ENCODE results near the gene IVD.

IVD gene

DNA sequence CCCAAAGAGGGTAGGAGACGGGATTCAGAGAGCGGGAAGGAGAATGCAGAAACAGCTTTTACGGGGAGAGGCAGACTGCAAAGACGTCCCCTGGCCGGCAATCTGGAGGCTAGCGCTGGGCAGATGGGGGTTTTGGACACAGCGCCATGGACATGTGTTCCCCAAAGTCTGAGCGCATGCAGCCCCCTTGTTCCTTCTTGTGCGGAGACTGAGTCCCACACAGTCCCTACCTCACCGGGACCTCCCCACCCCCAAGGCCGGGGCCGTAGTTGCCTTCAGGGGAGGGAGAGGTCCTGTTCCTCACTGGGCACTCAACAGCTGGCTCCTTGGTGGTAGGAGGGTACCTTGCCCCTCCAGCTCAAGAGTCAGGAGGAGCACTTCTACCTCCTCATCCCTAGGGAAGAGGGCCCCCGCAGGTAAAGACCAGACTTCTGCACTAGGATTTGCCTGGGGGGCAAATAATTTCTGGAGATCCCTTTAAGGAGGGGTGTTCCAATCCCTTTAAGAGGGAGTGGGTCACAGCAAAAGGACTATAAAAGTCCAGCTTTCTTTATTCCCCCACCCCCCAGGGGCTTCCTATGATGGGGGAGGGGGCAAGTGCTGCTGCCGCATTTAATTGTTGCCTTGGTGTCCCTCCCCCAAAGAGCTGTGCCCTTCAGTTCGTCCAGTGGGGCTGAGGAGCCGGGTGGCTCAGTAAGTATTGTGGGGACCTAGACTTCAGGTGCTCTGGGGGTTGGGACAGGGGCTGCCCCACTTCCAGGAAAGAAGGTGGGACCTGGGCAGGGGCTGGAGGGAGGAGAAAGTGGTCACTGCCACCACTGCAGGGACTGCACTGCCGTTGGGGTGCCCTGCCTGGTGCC lies 31.5 kb downstream of the IVD start:
- no peak for DNase-seq (ENCODE audit: low spot score)
- TF ChIP-seq, protein P1, sequence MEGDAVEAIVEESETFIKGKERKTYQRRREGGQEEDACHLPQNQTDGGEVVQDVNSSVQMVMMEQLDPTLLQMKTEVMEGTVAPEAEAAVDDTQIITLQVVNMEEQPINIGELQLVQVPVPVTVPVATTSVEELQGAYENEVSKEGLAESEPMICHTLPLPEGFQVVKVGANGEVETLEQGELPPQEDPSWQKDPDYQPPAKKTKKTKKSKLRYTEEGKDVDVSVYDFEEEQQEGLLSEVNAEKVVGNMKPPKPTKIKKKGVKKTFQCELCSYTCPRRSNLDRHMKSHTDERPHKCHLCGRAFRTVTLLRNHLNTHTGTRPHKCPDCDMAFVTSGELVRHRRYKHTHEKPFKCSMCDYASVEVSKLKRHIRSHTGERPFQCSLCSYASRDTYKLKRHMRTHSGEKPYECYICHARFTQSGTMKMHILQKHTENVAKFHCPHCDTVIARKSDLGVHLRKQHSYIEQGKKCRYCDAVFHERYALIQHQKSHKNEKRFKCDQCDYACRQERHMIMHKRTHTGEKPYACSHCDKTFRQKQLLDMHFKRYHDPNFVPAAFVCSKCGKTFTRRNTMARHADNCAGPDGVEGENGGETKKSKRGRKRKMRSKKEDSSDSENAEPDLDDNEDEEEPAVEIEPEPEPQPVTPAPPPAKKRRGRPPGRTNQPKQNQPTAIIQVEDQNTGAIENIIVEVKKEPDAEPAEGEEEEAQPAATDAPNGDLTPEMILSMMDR (IDR thresholded peaks at IDR 0.05; ENCODE audit: borderline replicate concordance, control extremely low read depth, extremely low read depth, insufficient read depth, missing control alignments) = no peak
- in situ Hi-C loops (cut with MboI; ENCODE audit: low sequenced_read_pairs, unreplicated experiment) = no loop called here

DNA sequence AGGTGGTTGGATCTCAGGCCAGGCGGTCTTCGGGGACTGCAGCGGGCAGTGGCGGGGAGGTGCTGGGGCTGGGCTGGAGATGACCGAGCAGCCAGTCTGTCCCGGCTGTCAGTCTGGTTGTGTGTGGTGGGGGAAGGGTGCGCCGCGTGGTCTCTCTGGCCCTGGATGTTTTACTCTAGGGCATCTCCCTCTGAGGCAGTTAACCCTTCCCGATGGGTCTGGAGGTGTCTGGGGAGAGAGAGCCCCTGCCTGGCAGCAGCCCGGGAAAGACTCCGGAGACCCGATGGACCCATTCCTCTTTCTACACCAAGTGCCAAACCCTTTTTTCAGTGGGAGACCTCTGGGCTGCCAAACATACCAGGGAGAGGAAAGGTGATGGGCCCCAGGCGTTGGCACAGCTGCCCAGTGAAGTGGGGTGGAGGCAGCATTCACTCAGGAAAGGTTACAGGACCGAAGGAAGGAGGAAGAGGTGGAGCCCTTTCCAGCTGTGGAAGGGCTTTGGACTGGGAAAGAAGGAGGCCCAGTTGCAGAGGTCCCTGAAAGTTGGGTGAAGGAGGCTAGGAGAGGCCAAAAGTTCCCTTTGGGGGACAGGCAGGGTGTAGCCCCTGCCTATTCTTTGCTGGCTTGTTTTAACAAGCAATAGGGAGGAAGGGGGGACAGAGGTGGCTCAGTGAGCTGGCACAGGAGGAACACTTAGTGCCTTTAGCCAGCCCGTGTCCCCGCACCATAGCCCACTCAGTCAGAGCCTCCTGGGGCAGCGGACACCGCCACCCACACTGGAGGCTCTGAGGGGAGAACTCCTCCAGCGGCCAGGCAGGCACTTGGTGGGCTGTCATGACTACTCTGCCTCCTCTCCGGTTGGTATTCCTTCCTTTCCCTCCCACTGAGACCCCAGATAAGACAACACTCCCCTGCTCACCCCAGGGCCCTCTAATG lies 32.4 kb downstream of the IVD start:
- DNase-seq (ENCODE audit: low spot score) = no peak
- in situ Hi-C loops (cut with MboI; ENCODE audit: low sequenced_read_pairs, unreplicated experiment) = no loop called here
- TF ChIP-seq, protein P1 (IDR thresholded peaks at IDR 0.05; ENCODE audit: borderline replicate concordance, control extremely low read depth, extremely low read depth, insufficient read depth, missing control alignments) = no peak

DNA sequence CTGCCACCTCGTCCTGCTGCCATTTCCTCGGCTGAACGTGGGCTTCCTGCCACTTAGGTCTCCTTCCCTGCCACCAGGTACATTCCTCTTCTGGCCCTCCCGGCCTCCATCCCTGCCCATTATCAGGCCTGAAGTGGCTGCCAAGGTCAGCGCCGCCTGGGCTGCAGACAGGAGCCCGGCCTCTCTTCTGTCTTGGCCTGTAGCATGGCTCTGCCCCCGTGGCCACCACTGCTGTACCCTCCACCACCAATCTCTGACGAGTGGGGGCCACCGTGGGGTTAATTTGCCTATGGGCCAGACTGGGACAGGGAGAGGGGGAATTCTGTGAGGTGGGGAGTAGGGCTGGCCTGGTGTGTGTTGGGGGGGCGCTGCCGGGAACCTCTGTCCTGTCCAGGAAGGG lies 33.1 kb downstream of the IVD start:
- TF ChIP-seq, protein P1 (IDR thresholded peaks at IDR 0.05; ENCODE audit: borderline replicate concordance, control extremely low read depth, extremely low read depth, insufficient read depth, missing control alignments) = no peak
- in situ Hi-C loops (cut with MboI; ENCODE audit: low sequenced_read_pairs, unreplicated experiment) = no loop called here

DNA sequence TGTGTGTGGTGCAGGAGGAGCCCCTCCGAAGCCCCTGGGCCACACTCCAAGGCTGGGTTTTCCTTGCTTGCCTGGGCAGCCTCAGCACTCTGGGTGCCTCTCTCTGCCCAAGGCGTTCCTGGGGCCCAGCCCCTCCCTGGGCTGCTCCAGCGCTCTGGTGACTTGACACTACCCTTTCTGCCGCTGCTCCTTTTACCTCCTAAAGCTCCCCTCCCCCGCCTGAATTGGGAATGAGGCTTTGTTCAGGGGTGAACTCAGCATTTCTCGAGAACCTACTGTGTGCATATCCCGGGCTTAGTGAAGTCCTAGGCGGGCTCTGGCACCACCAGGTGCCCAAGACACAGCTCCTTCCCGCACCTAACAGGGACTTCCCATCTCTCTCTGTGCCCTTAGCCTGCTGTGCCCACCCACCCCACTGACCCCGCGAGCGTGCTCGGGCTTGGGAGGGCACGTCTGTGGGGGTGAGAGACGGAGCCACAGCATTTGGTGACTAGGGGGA lies 33.9 kb downstream of the IVD start:
- TF ChIP-seq, protein P1 (IDR thresholded peaks at IDR 0.05; ENCODE audit: borderline replicate concordance, control extremely low read depth, extremely low read depth, insufficient read depth, missing control alignments) = no peak
- DNase-seq (ENCODE audit: low spot score) = no peak

More for the DNA sequence above, 33.1 kb downstream of the IVD start:
- DNase-seq (ENCODE audit: low spot score) = no peak

DNA sequence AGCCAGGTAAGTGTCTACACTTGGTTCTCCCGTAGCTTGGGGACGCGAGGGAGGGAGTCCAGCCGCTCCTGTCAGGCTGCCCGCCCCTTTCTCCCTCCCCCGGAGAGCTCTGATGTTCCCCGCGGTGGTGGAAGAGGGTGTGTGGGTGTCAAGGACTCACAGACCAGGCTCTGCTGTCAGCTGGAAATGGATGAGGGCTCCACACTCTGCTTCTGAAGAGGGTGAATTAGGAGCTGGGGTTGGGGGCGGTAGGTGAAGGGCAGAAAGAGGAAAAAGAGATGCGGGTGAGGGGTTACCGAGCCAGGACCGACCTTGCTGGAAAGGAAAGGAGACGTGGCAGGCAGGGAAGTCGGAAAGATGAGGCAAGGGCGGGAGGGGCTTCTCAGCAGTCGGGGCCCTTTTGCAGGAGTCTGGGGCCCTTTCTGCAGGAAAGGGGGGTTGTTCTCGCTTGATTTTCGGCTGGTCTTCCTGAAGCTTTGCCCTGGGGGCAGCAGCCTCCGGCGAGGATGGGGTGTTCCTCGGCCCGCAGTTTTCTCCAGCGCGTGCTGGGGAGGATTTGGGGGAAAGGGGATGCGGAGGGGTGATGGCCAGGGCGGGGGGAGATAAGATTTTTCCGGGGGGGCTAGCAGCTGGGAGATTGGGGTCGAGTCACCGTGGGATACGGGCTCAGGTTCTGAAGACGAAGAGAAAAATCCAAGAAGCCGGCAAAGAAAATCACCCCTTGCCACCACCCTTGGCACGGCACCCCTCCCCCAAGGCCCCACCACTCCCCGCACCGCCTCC lies 34.6 kb downstream of the IVD start:
- TF ChIP-seq, protein P1 (IDR thresholded peaks at IDR 0.05; ENCODE audit: borderline replicate concordance, control extremely low read depth, extremely low read depth, insufficient read depth, missing control alignments) = no peak
- in situ Hi-C loops (cut with MboI; ENCODE audit: low sequenced_read_pairs, unreplicated experiment) = no loop called here
- DNase-seq (ENCODE audit: low spot score) = peak; percentile 64

More for the DNA sequence above, 33.9 kb downstream of the IVD start:
- in situ Hi-C loops (cut with MboI; ENCODE audit: low sequenced_read_pairs, unreplicated experiment) = no loop called here
